HG03064 (cell line): ENCODE data around the gene LAPTM4A.
"Not testable (repeated sequence)": the region's sequence is repeated elsewhere in the genome, so short reads cannot be mapped to it uniquely, and the experiment has no call there.

ENCODE experiments used
- ATAC-seq: cut with Tn5 transposase; IDR thresholded peaks from one replicate; pipeline ENCODE4 v1.9.1; 2021; ENCODE audit warnings: low read depth; ENCODE audit not compliant: unreplicated experiment

Gene LAPTM4A

DNA sequence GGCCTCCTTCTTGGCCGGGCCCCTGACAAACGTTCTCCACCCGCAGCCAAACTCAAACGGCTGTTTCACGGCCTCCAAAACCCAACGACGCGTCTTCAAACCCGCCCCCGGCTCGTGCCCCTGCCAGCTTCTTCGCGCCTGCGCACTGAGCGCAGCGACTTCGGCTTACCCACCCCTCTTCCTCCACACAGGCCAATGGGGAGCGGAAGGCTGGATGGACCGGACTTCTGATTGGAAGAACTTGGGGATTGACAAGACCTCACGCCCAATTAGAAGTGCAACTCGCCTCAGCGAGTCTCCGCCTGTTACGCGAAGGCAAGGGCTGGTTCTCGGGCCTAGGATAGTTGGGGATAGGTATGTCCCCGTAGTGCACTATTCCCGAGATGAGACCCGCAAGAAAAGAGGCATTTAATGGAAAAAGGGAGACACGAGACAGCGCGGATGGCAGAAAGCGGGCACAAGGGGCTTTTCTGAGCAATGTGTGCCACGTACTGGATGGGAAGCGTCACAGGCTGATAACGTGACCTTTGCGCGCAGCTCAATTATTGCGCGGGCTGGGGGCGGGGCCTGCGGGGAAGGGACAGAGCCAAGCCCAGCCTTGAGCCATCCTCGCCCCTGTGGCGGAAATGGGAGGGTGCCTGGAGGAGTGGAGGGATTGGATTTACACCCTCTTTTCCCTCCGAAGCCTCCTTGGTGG lies at the start of gene LAPTM4A:
LAPTM4A (minus strand) TSS at position 97 of the 697 bp plus-strand sequence. CDS start 108 bp downstream, outside the sequence.
- peak; percentile 94 for ATAC-seq

DNA sequence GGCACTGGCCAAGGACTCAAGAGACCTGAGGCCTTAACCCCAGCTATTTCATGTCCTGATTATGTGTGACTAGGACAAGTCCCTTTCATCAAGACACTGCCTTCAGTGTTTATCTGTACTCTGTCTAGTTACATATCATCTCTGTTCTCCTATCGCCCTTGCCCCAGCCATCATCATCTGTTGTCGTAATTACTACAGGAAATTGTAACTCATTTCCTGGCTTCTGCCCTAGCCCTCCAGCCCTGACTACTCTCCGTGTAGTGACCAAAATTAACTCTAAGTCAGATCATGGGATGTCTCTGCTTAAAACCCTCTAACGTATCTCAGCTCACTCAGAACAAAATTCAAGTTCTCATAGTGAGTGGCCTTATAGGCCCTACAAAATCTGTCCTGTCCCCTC lies 49.3 kb upstream of the LAPTM4A start:
- no peak for ATAC-seq

DNA sequence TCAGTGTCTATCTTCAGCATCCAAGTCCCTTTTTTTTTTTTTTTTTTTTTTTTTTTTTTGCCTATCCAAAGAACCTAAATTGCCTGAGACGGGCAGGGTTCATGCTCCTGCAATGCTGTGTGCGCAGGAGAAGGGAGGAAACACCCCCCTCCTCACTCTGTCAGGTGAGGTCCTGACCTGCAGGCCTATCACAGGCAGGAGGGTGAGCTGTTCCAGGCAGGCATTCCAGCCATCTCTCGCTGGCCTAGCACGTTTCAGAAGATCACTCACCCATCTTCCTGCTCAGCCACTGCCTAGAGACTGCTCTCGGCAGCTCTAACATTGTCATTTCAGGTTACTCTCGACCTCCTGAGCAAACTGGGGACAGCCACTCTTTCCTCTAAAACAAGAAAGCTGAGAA lies 48.4 kb upstream of the LAPTM4A start:
- no peak for ATAC-seq

DNA sequence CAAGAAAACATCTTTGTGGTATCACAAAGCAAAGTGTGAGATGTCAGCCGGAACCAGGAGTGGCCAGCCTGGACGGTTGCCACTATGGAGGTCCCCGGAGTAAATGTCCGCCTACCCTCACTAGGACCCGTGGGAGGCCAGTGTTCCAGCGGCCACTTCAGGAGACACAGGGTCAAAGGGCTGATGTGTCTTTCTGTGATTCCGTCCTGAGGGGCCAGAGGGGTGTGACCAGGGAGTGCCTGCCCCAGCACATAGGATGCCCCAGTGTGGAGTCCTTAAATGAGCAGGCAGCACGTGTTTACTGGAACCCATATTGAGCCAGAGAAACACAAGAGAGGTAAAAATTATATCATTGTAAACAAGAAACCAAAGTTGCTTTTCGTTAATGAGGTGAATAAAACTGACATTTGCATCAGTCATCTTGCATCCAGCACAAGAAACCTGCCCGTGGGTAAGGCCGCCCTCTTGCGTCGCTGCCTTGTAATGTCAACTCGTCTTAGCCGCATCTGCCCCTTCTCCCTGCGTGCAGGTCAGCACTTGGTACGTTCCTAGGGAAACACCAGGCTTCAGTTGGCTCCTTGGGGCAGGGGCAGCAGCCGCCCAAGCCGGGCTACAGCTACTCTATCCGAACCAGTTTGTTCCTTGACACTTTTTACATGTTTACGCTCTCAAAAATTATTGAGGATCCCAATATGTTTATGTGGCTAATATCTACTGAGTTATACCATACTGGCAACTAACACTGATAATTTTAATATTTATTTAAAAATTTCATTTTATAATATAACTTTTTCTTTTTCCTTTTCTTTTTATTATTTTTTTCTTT lies 46.7 kb upstream of the LAPTM4A start:
- ATAC-seq, result peak; percentile 91

DNA sequence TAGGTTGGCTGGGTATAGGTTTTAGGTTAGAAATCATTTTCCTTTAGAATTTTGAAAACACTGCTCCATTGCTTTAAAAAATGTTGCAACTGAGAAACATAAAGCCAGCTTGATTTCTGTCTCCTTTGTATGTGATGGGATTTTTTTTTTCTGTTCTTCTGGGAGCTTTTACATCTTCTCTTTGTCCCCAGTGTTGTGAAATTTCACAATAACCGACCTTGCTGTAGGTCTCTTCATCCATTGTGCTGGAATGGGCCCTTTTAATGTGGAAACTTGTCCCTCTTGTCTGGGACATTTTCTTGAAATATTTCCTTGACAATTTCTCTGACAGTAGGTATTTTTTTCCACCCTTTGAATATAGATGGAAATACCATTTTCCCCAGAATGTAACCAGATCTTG lies 44.0 kb upstream of the LAPTM4A start:
- ATAC-seq, result no peak

DNA sequence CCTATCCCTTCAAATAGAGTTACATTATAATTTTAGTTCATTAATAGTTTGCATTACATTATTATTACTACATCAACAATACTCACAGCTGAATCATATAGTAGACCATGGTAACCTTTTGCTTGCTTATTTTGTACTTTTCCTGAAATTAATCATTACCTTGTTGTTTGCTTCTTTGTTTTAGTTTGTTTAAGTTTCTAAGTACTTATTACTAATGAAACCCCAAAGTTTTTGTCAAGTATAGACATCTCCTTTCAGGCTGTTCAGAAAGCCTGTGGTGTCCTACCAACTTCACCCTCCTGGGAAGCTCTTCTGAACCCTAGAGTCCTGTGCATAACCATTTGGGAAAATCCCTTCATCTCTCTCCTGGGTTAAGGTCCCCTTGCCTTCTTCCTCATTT lies 43.5 kb upstream of the LAPTM4A start:
- ATAC-seq, result no peak

DNA sequence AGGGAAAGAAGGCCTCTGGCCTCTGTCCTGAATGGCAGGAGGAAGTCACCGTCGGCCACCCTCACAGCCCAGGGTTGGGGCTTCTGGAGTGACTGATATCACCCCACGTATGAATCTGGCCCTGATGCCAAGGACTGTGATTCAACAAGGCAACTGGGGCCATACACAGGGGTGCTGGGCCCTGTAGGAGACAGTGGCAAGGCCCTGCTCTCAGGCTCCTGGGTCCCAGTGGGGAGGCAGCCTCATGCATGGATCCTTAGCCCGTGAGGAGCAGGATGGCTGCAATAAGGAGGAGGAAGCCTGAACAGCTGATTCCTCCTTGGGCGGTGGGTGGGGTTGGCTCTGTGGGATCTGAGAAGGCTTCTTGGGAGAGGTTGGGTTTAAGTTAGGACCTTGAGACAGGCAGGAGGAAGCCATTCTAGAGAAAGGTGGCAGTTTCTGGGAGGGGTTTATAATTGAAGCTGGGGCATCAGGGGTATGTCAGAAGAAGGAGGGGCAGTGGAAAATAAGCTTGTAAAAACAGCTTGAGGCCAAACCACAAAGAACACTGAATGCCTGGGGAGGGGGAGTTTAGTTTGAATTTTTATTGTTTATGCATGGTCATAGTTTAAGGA lies 42.8 kb upstream of the LAPTM4A start:
- ATAC-seq, result no peak

DNA sequence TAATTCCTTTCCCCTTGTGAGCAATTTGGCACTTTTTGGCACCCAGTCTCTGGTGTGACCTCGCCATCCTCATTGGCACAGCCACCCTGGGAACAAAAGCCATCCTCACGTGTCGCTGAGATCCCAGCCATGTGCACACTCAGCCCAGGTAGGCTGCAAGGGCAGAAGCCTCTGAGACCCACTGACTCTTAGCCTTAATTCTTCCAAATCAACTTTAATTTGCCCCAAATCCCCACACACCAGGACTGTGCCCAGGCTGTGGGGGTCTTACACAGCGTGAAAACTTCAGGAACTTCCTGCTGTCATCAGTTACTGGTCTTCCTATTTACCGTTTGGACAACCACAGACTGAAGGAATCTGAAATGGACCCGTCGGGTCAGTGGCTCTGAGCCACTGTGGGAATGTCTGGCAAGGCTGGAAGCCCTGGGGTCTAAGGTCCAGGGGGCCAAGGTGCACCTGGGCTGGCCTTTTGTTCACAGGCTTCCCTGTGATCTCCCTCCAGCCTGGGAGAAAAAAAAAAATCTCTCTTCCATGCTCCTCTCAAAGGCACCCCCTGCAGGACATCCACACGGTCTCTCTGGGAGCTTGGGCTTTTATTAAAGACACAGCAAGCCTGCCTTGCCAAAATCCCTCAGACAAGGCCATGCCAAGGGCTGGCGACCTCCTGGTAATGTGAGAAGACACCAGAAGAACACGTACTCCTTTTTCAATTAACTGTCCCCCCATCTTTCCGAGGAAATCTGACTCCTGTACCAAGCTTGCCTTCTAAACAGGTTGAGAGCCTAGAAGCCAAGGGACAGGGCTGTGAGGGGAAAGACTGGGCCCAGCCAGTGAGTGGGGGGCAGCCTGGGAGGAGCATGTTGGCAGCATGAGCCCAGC lies 42.1 kb upstream of the LAPTM4A start:
- ATAC-seq, result no peak

DNA sequence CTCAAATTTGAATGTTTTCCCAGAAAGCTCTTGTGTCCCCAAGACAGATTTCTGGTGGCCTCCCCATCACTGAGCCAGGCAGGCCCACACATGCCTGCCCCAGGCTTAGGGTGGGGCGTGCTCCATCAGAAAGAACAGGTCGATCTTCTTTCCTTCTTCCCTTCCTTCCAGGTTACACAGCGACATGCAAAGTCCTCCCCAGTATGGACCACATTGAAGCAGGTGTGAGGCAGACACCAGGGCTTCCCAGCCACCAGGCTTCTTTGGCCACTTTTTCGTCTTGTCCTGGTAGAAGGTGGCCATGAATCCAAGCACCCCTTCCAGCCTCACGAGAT lies 41.4 kb upstream of the LAPTM4A start:
- no peak for ATAC-seq

DNA sequence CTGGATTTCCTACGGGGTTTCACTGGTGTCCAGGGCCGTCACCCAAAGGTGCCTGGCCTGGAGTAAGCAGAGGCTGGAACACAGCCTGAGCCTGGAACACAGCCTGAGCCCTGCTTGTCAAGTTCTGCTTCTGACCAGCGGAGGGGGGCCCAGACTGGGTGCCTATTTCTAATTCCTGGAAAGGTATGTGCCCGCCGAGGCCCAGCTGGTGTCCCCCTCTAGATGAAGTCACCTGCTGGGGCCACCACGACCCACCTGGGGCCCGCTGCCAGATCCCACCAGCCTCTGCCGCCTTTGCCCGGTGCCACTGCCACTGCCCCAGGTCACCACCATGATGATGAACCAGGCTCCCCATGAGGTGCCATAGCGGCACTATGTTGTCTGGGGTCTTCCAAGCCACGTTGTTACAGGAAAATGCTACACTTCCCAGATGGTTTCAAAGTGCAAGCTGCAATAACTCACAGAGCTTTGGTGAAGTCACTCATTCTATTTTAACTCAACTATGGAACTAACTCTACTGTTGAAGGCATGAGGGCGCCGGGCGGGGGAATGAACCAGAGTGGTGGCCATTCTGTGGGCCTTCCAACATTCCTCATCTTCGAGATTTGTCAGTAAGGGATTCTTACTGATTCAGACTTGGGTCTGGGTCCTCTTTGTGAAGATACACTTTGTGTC lies 40.9 kb upstream of the LAPTM4A start:
- no peak for ATAC-seq

DNA sequence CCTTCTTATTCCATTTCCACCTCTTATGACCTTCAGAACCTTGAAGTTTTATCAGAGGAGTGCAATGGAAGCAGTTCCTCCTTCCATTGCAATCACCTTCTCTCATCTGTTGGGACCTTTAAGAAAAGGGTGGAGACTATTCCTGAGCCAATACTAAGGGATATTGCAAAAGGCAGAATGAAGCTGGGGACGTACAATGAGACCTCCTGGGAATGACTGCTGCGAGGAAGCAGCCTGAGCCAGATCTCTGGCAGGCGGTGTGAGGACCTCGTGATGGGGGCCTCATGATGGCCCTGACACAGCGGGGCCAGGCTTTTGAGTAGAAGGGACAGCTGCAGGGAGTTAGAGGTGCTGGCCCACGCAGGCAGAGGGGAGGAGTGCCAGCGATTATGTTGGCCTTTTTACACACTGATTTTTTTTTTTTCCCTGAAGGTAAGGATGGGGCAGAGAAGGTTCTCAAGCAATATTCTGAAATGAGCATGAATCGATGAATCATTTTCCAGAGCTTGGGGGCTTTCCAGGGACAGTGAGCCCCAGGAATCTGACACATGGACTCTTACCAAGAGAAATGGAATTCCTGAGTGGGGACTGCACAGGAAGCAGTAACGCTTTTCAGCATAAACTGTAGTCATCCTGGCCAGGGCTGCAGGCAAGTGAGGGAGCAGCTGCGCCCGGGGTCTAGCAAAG lies 40.0 kb upstream of the LAPTM4A start:
- no peak for ATAC-seq

DNA sequence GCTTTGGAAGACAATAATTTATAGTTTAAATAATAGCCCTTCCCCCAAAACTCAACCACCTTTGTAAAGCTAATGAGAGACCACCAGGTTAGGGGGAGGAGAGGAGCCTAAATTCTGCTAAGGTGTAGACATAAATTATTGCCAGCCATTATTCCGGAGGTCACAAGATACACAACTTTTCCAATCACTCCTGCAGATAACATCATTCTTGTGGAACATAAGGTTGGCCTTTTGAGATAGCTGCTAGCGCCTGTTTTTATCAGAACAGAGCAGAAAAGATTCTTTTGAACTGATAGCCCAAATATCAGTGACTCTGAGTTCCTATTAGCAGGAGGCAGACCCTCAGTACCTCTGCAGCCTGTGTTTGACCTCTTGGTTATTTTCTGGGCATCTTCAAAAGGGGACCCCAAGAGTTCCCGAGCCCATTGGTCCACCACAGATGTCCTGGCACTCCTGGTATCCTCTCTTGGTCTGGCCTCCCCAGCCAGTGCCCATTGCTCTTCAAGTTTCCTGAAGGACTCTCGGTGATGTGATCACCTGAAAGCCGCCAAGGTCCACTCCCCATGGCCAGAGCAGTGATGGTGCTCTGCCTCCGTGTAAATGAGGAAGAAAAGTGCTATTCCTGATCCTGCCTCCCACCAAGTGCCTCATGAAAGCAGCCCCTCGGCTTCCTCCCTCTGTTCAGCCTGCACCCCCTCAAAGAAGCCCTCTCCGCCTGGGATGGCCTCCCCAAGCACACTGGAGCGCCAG lies 38.5 kb upstream of the LAPTM4A start:
- ATAC-seq, result no peak

DNA sequence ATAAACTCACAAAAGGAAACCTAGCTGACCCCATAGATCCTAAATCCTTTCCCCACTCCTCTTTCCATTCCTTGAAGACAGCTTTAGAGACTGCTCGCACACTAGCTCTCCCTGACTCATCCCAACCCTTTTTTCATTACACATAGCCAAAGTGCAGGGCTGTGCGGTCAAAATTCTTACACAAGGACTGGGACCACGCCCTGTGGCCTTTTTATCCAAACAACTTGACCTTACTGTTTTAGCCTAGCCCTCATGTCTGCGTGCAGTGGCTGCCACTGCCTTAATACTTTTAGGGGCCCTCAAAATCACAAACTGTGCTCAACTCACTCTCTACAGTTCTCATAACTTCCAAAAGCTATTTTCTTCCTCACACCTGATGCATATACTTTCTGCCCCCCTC lies 34.5 kb upstream of the LAPTM4A start:
- ATAC-seq, result not testable (repeated sequence)

DNA sequence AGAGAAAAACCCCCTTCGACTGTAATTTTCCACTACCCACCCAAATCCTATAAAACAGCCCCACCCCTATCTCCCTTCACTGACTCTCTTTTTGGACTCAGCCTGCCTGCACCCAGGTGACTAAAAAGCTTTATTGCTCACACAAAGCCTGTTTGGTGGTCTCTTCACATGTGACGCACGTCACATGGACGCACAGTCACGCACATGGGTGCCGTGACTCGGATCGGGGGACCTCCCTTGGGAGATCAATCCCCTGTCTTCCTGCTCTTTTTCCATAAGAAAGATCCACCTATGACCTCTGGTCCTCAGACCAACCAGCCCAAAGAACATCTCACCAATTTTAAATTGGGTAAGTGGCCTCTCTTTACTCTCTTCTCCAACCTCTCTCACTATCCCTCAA lies 31.4 kb upstream of the LAPTM4A start:
- ATAC-seq, result not testable (repeated sequence)

DNA sequence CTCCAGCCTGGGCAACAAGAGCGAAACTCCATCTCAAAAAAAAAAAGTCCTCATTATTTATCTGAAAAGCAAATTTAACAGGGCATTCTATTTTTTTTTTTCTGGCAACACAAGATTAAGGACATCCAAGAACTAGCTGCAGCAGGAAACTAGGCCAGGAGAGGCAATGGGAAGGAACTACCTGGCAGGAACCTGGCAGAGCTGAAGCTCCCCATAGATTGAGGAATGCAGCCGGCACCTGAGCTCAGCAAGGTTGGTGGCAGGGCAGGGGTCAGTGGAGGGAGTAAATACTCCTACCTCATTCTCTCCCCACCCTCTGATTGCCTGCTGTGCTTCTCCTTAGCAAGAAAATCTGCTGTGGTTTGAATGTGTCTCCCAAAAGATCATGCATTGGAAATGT lies 30.4 kb upstream of the LAPTM4A start:
- no peak for ATAC-seq

DNA sequence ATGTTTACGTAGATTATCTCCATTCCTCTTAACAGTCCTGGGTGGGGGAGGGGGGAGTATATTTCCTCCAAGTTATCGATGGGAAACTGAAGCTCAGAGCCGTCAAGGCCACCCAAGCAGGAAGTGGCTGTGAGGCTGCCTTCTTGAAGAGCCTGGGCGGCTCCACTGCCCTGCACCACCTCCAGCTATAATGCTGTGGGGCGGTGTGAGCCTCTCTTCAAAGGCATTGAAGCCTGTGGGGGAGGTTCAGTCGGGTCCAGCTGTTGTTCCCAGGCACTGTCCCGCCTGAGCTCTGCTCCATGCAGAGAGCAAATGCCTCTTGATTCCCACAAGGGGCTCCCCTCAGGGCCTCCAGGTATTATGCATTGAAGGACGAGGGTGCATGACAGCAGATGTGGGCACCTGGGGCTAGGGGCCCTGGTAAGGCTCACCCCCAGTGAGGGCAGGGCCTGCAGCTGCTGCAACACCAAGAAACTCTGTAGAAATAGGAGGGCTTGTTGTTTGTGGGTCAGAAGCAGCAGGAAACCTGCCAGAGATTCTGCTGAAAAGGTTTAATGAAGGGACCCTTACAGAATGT lies 29.5 kb upstream of the LAPTM4A start:
- no peak for ATAC-seq

DNA sequence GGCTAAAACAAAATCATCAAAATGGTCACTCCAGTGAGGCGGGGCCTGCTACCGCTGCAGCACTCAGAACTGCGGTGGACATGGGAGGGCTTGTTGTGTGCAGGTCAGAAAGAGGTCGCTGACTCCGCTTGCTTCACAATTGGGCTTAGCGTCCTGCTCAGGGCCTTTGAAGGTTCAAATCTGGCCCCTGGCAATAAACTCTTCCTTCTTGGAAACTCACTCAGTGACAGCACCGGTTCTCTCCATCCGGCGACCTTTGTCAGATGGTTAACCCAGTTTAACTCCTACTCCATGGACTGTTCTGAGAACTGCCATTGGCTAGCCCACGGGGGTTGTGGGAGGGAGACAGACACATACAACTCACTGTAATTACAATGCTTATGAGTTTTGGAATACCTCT lies 29.0 kb upstream of the LAPTM4A start:
- ATAC-seq, result no peak

DNA sequence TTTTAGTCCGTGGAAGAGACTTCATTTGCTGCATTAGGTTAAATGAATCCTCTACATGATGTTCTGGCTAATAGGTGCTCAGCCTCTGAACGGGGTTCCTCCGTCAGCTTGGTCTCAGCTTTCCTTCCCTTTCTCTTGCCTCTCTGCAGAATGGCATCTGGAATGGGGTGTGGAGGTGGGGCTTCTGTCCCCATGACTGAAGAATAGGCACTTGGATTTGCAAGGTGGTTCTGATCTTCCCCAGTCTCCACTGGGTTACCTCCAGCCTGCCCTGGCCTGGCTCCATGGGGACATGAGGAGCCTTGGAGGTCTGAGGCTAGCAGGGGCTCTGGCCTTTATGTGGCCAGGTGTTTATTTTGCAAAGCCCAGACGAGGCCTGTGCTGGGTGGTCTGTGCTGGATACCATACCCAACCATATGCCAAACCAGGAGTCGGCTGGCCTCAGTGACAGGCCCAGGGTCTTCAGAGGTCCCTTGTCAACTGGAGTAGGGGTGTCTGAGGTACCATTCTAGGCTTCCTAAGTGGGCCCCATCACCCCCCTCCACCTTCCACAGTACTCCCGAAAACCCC lies 28.2 kb upstream of the LAPTM4A start:
- ATAC-seq, result no peak
